Stomach (tissue), 4 donors: ENCODE data around the gene RTP2.

Experiments
- CTCF ChIP-seq, 7 experiments: fragments of 450-650 bp in 4 of 7; fragments of 200-600 bp in 3 of 7; sonication (generic) in 3 of 7; IDR thresholded peaks; one replicate each; pipeline ENCODE4 v1.5.1; 2016 to 2019; ENCODE audit warnings: antibody characterized with exemption in 7 of 7, control low read depth in 2 of 7, mild to moderate bottlenecking in 1 of 7
- POLR2A ChIP-seq, 4 donors: fragments of 450-650 bp; IDR thresholded peaks; one replicate each; pipeline ENCODE4 v1.6.1; 2016; ENCODE audit warnings: antibody characterized with exemption in 4 of 4, control low read depth in 2 of 4, mild to moderate bottlenecking in 1 of 4, moderate library complexity in 1 of 4

GRCh38 chr3:187726564-187726963, 24.2 kb upstream of the RTP2 start:
- no peak for TF ChIP-seq CTCF (IDR thresholded peaks at IDR 0.05)
- TF ChIP-seq POLR2A (IDR thresholded peaks at IDR 0.05): no peak
